Ovary (tissue), 9 donors: Measurements from ENCODE around the gene WDR4. TPM values are rescaled to one million over a fixed set of nuclear protein-coding genes. Genes with fewer than 3 reads are reported as not detected.

Source experiments
- DNase-seq, 5 donors: peaks; one replicate each; pipeline ENCODE4 v3.0.0-alpha.2; 2019 to 2020
- H3K27ac ChIP-seq, 2 donors: fragments of 200-600 bp; one replicate each; pipeline versions ENCODE4 v1.5.1 to v1.8.0; 2019 to 2022
- H3K27me3 ChIP-seq: fragments of 200-600 bp; one replicate; pipeline ENCODE4 v1.8.0; 2022
- H3K36me3 ChIP-seq: fragments of 200-600 bp; sonication (generic); one replicate; pipeline ENCODE4 v1.5.1; 2019
- H3K4me1 ChIP-seq: one replicate; pipeline ENCODE4 v1.8.1; 2013; ENCODE audit warnings: mild to moderate bottlenecking, moderate library complexity; ENCODE audit not compliant: insufficient read depth
- H3K4me3 ChIP-seq: fragments of 200-600 bp; sonication (generic); one replicate; pipeline ENCODE4 v1.5.1; 2017
- H3K9me3 ChIP-seq, 2 donors: fragments of 200-600 bp in 1 of 2; sonication (generic) in 1 of 2; one replicate each; pipeline versions ENCODE4 v1.5.1 to v1.8.1; 2013 to 2019; ENCODE audit warnings: mild to moderate bottlenecking in 1 of 2, moderate library complexity in 1 of 2
- EP300 ChIP-seq: sonication (generic); formaldehyde crosslinking; IDR thresholded peaks from one replicate; pipeline ENCODE4 v1.6.1; 2017; ENCODE audit warnings: antibody characterized with exemption
- POLR2A ChIP-seq: fragments of 450-650 bp; IDR thresholded peaks from one replicate; pipeline ENCODE4 v1.6.1; 2017; ENCODE audit warnings: antibody characterized with exemption, mild to moderate bottlenecking, moderate library complexity
- WGBS, 3 donors: extraction: QIAGEN DNeasy Blood & Tissue Kit in 1 of 3; methylation state at CpG; one replicate each; pipeline versions ENCODE4 v1.1.5 to v1.1.7; 2013 to 2017; 5-methylcytosine and 5-hydroxymethylcytosine counted together
- intact Hi-C, 4 donors: fragments of 100-400 bp; cut with DNase I; formaldehyde crosslinking; loops; one replicate each; pipeline versions ENCODE4 v1.11.0 to v1.15.1; 2022 to 2023
- polyA plus RNA-seq, 2 donors: library from polyadenylated mRNA; stranded (reverse); fragments of 200-250 nt in 1 of 2; fragments of 350-450 nt in 1 of 2; fragmentation: Illumina TruSeq in 1 of 2; extraction: RNeasy Lipid Tissue Mini Kit (QIAGEN cat#74804) in 1 of 2; gene quantifications; one replicate each; pipeline ENCODE4 v1.2.3, GENCODE V29; 2013 to 2014
- total RNA-seq, 7 donors: library from RNA; depleted of rRNA in 2 of 7; stranded (reverse); fragments of >200 nt in 2 of 7; fragmentation: NEBNext Ultra II Directional in 3 of 7; extraction: Animal tissue kit (Norgen Biotek cat#: 25700) in 3 of 7; gene quantifications; one replicate each; pipeline versions ENCODE4 v1.1.0 to v1.2.4, GENCODE V29; 2016 to 2023
- TF ChIP-seq, protein P1 (sequence below), 3 donors: fragments of 450-650 bp in 2 of 3; fragments of 200-600 bp in 1 of 3; IDR thresholded peaks; one replicate each; pipeline versions ENCODE4 v1.5.1 to v1.8.0; 2016 to 2022; ENCODE audit warnings: antibody characterized with exemption in 3 of 3, mild to moderate bottlenecking in 1 of 3
- donor health status: DM: no; HTN: no; CAD: no; lungs with moderate emphysema.
- donor health status: DM: no; HTN: no; CAD: no.
- donor health status: Bipolar disorder and iron deficiency.
- donor health status: DM: yes; HTN: yes; CAD: no.
- donor health status: DM: no; HTN: no; CAD: no.
- donor health status: DM: yes; HTN: yes; CAD: no.

The WDR4 gene
- total and polyA plus RNA-seq, 9 donors, result 3.2 to 33.1 (median 15.7) TPM

DNA sequence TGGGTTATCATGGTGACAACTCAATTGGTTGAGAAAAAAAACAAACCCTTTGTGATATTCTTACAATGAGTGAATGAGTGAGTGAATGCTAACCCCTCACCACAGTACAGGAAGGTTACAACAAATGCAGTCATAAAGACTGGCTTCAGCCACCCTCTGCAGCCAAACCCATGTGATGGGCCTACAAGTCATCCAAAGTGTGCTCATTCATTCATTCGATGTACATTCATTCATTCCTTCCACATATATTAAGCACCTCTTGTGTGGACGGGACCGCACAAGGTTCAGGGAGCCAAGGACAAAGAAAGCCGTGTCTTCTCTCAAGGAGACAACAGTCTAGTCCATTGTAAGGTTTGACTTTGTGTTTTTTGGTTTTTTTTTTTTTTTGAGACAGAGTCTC, 49.4 kb downstream of the WDR4 start:
- peak in 1 of 5 donors; percentile 1 for DNase-seq
- intact Hi-C loops, result loop anchor here in 2 of 4 donors (5.0 to 10.0 kb wide), 2 partner anchors 228 to 675 kb away; no protein-coding TSS in a partner anchor
- H3K9me3 ChIP-seq, result no peaks in the 10 kb centered on the region
- TF ChIP-seq POLR2A (no peak), EP300 (no peak)
- TF ChIP-seq, protein P1, sequence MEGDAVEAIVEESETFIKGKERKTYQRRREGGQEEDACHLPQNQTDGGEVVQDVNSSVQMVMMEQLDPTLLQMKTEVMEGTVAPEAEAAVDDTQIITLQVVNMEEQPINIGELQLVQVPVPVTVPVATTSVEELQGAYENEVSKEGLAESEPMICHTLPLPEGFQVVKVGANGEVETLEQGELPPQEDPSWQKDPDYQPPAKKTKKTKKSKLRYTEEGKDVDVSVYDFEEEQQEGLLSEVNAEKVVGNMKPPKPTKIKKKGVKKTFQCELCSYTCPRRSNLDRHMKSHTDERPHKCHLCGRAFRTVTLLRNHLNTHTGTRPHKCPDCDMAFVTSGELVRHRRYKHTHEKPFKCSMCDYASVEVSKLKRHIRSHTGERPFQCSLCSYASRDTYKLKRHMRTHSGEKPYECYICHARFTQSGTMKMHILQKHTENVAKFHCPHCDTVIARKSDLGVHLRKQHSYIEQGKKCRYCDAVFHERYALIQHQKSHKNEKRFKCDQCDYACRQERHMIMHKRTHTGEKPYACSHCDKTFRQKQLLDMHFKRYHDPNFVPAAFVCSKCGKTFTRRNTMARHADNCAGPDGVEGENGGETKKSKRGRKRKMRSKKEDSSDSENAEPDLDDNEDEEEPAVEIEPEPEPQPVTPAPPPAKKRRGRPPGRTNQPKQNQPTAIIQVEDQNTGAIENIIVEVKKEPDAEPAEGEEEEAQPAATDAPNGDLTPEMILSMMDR (IDR thresholded peaks at IDR 0.05), result no peak
- no peaks in the 10 kb centered on the region for H3K4me1 ChIP-seq
- no peaks in the 10 kb centered on the region for H3K36me3 ChIP-seq
- H3K4me3 ChIP-seq, result no peak overlapping the region
- H3K27me3 ChIP-seq, result no peaks in the 10 kb centered on the region
- WGBS, 3 donors, result 90 to 94% (median 93%) methylated on average over 4 of the region's 4 CpGs
- H3K27ac ChIP-seq, result no peak overlapping the region

DNA sequence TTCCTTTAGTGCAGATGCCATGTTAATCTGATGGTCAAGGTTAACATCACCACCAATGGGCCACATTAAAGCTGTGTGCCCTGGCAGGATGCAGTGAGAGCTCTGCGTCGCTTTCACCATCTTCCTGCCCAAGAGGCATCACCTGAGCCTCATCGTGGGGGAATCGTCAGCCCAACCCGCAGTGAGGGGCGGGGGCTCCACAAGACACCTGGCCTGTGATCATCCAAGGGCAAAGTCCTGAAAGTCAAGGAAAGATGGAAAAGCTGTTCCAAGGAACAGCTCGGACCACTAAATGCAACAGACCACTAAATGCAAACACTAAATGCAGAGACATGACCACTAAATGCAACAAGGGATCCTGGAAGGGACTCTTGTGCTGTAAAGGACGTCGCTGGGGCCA, 49.9 kb downstream of the WDR4 start:
- no peak overlapping the region for H3K4me3 ChIP-seq
- H3K9me3 ChIP-seq, result no peaks in the 10 kb centered on the region
- DNase-seq, result no peak
- no peaks in the 10 kb centered on the region for H3K36me3 ChIP-seq
- no peak overlapping the region for H3K27ac ChIP-seq
- H3K4me1 ChIP-seq, result no peaks in the 10 kb centered on the region
- H3K27me3 ChIP-seq, result no peaks in the 10 kb centered on the region
- intact Hi-C loops, result no loop called here
- 81 to 87% (median 86%) methylated on average over 9 of the region's 9 CpGs for WGBS, 3 donors
- TF ChIP-seq EP300 (no peak), POLR2A (no peak)
- TF ChIP-seq, protein P1 (IDR thresholded peaks at IDR 0.05), result no peak

DNA sequence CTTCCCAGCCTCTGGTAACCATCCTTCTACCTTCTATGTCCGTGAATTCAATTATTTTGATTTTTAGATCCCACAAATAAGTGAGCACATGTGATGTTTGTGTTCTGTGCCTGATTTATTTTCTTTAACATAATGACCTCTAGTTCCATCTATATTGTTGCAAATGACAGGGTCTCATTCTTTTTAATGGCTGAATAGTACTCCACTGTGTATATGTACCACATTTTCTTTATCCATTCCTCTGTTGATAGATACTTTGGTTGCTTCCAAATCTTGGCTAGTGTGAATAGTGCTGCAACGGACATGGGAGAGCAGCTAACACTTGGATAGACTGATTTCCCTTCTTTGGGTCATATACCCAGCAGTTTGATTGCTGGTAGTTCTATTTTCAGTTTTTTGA, 51.8 kb downstream of the WDR4 start:
- intact Hi-C loops, result no loop called here

GRCh38 chr21:42820616-42821465, 58.5 kb downstream of the WDR4 start:
- Histone ChIP-seq H3K36me3 (no peaks in the 10 kb centered on the region), H3K4me3 (no peak overlapping the region), H3K4me1 (no peaks in the 10 kb centered on the region), H3K27me3 (no peaks in the 10 kb centered on the region), H3K27ac (no peak overlapping the region), H3K9me3 (no peaks in the 10 kb centered on the region)
- TF ChIP-seq EP300, result no peak
- TF ChIP-seq, protein P1 (IDR thresholded peaks at IDR 0.05), result no peak
- TF ChIP-seq POLR2A, result no peak
- 85 to 87% (median 86%) methylated on average over 8 of the region's 8 CpGs for WGBS, 3 donors
- DNase-seq, result no peak
- intact Hi-C loops, result no loop called here

More for the DNA sequence above, 51.8 kb downstream of the WDR4 start:
- TF ChIP-seq POLR2A (no peak), EP300 (no peak)
- TF ChIP-seq, protein P1 (IDR thresholded peaks at IDR 0.05), result no peak
- Histone ChIP-seq H3K4me1 (no peaks in the 10 kb centered on the region), H3K27ac (no peak overlapping the region), H3K4me3 (no peak overlapping the region), H3K27me3 (no peaks in the 10 kb centered on the region), H3K9me3 (no peaks in the 10 kb centered on the region), H3K36me3 (no peaks in the 10 kb centered on the region)
- 71 to 81% (median 75%) methylated on average over 2 of the region's 2 CpGs for WGBS, 3 donors
- DNase-seq, result no peak
